HG03159 (cell line): ENCODE measurements around the gene ZKSCAN3.
"Not testable (repeated sequence)": the region's sequence is repeated elsewhere in the genome, so short reads cannot be mapped to it uniquely, and the experiment has no call there.

Experiments
- ATAC-seq: cut with Tn5 transposase; IDR thresholded peaks from one replicate; pipeline ENCODE4 v1.9.1; 2021; ENCODE audit warnings: mild to moderate bottlenecking, moderate library complexity; ENCODE audit not compliant: unreplicated experiment

Gene ZKSCAN3

DNA sequence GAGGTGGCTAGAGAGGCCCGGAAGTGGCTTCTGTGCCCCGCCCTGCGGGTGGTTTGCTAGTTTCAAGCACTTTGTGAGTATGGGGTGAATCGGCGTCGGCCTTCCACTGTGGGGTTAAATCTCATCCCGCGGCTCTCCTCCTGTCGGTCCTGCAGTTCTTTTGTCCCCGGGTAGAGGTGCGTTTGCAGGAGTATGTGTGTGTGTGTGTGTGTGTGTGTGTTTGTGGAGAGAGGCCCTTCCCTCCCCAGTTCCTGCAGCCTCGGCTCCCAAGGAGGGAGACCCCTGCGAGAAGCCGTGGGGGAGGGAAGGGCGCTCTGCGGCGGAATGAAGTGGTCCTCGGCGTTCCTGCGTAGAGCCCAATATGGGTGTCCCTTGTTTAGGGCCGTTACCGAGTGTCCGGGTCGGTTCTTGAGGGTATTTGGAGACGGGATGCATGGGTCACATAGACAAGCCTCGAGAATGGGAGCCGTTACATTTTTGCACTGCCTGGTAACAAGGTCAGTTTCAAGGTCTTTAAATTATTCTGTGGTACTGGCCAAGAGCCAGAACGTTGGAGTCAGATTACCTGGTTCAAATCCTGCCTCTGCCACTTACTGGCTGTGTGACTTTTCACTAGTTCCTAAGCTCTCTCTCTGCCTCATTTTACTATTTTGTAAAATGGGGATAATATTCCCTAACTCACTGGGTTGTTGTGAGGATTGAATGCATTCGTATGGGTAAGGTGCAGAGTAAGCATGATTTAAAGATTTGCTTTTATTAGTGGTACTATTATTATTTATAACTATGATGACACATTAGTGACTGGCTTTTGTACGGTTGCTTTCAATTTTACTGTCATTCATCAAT lies at the start of gene ZKSCAN3:
Gene ZKSCAN3 (plus strand): TSS at position 56 of the 846 bp plus-strand sequence. CDS start 9,640 bp downstream, outside the sequence.
- ATAC-seq = peak; percentile 96

DNA sequence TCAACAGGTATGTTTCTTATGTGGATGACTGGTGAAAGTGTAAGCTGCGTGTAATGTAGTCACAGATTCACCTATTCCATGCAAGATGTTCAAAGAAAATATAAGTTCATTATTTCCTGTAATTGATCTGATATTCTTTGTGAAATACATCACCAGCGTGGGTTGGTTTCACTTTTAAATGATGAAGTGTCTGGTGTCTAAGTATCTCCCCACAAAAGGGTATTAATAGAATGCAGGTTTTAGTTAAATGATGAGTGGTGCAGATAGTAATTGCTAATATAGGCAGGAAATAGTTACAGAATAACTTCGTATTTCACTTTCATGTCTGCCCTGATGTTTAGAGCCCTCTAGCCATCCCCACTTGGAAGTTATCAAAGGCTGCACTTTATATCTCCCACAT lies 46.2 kb upstream of the ZKSCAN3 start:
- ATAC-seq = peak; percentile 86

DNA sequence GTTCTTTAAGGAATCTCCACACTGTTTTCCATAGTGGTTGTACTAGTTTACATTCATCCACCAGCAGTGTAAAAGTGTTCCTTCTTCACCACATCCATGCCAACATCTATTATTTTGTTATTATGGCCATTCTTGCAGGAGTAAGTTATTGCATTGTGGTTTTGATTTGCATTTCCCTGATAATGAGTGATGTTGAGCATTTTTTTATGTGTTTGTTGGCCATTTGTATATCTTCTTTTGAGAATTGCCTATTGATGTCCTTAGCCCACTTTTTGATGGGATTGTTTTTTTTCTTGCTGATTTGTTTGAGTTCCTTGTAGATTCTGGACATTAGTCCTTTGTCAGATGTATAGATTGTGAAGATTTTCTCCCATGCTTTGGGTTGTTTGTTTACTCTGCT lies 43.4 kb upstream of the ZKSCAN3 start:
- ATAC-seq = not testable (repeated sequence)

DNA sequence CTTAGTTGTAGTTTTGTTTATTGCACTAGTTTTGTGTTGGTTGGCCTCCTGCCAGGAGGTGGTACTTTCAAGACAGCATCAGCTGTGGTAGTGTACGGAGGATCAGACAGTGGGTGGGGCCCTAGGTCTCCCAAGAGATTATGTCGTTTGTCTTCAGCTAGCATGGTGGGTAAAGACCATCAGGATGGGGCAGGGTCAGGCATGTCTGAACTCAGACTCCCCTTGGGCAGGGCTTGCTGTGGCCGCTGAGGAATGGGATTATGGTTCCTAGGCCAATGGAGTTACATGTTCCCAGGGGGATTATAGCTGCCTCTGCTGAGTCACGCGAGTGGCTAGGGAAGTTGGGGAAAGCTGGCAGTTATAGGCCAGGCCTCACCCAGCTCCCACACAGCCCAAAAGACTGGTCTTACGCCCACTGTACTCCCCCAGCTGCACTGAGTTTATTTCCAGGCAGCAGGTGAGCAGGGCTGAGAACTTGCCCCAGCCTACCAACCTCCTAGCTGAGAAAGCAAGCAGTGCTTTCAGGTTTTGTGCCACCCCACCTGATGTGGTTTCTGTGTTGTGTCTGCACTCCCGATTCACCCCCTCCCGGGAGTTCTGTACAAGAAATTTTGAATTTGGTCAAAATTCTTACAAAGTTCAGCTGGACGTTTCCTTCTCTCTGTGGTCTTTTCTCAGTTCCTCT lies 38.5 kb upstream of the ZKSCAN3 start:
- no peak for ATAC-seq

GRCh38 chr6:28312939-28313338 lies 36.8 kb upstream of the ZKSCAN3 start:
- ATAC-seq = no peak

GRCh38 chr6:28315628-28316027 lies 34.1 kb upstream of the ZKSCAN3 start:
- no peak for ATAC-seq

DNA sequence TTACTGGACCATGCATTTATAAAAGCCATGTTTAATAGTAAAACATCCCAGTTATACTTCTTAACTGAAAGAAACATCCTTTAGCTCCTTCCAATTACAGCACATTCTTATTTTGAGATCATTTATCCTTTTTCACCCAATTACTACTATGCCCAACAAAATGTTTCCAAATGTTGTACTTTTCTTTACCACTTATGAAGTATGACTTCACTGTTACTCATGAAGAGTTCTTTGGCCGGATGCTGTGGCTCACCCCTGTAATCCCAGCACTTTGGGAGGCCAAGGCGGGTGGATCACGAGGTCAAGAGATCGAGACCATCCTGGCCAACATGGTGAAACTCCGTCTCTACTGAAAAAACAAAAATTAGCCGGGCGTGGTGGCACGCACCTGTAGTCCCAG lies 31.9 kb upstream of the ZKSCAN3 start:
- not testable (repeated sequence) for ATAC-seq

DNA sequence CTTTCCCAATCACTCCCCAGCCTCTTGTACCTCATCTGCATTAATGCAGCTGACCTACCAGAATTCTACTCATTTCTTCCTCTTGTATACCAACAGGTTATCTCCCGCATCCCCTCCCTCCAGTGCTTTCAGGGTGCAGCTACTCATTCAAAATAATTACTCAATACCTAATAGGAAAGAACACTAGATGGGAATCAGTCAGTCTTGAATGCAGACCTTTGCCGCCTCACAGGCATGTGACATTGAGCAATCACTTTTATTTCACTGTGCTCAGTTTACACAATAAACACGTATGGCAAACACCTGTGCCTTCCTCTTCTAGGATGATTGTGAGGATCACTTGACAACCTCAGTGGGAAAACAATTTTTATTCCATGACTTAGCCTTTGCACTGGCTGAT lies 27.1 kb upstream of the ZKSCAN3 start:
- ATAC-seq = no peak

DNA sequence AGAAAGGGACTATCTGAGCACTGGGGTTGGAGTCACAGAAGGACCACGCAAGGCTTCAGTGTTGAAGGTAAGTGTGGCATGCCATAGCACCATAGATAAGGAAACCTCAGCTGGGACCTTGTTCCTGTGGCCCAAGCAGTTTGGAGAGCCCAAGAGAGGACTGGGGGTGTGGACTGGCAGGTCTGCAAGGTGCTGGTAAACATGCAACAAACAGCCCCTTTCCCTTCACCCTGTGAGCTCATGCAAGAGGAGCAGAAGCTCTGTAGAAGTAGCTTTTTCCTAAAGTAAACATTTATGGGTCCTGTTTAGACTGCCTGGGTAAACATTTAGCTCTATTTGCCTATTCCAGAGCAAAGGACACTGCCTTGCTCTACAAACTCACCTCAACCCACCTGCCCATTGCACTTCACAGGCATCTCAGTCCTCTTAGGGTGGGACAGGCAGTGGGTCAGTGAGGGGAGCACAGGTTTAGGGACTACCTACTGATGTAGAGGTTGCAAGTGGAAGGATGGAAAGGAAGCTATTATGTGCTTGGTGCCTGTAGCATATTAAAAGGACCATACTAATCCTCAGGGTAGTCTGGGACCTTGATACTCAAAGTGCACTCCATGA lies 25.8 kb upstream of the ZKSCAN3 start:
- no peak for ATAC-seq

DNA sequence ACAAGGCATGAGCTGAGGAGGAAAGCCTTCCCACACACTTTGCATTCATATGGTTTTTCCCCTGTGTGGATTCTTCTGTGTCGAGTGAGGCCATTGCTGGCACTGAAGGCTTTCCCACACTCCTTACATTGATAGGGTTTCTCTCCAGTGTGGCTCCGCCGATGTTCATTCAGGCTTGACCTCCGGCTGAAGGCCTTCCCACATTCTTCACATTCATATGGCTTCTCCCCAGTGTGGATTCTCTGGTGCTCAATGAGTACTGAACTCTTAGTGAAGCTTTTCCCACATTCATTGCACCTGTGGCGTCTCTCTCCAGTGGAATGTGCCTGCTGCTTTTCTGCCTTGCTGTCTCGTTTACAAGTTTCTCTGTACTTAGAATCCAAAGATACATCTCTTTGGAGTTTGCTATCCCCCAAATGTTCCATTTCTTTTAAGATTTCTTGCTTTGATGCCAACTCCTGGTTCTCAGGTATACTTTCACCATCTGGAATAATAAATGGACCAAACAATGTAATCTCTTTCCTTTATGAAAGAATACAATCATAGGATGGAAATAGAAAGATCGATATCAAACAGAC lies 23.3 kb upstream of the ZKSCAN3 start:
- no peak for ATAC-seq

GRCh38 chr6:28330041-28330440 lies 19.7 kb upstream of the ZKSCAN3 start:
- ATAC-seq = no peak

DNA sequence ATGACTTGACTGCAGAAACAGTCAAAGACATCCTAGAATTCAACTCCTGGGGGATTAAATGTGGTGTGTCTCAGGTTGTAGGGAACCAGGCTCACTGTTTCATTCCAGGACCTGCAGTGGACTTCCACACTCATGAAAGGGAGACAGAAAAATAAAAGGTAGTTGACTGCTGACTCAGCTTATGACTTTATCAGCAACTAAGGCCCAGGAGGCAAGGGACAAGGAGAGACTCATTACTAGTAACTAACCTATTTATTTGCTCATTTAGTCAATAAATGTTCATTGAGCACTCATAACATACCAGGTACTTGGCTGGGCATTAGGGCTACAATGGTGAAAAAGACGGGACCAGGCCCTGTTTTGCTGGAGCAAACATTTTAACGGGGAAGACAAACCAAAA lies 16.7 kb upstream of the ZKSCAN3 start:
- ATAC-seq = no peak

- ATAC-seq = no peak
Measured at GRCh38 chr6:28333599-28334018, 16.1 kb upstream of the ZKSCAN3 start.

DNA sequence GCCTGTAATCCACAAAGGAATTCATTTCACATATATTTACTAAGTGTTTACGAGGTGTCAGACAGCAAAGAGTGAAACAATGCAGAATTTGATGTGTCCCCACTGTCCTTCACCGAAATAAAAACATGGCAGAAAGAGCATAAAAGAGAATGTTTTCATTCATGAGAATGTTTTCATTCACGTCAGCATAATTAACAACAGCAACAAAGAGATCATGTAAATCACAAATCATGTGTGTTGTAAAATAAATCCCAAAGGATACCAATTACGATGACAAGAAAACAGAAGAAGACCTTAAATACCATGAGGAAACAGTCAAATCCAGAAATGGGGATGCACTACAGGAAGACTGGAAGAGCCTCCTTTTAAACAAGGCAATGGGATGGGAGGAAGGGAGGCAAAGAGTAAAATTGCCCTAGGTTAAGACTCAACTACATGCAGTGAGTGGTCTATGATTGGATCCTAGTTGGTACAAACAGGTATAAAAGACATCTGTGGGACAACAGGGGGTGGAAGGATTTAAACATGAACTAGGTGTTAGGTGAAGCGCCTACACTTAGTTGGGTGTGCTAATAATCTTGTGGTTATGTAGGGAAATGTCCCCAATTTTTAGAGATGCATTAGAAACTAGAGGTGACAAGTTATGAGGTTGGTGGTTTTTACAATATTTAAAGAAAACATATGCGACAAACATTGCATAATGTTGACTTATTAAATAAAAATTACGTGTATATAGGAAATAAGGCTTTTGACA lies 15.3 kb upstream of the ZKSCAN3 start:
- ATAC-seq = no peak

GRCh38 chr6:28335040-28335563 lies 14.6 kb upstream of the ZKSCAN3 start:
- ATAC-seq = no peak

DNA sequence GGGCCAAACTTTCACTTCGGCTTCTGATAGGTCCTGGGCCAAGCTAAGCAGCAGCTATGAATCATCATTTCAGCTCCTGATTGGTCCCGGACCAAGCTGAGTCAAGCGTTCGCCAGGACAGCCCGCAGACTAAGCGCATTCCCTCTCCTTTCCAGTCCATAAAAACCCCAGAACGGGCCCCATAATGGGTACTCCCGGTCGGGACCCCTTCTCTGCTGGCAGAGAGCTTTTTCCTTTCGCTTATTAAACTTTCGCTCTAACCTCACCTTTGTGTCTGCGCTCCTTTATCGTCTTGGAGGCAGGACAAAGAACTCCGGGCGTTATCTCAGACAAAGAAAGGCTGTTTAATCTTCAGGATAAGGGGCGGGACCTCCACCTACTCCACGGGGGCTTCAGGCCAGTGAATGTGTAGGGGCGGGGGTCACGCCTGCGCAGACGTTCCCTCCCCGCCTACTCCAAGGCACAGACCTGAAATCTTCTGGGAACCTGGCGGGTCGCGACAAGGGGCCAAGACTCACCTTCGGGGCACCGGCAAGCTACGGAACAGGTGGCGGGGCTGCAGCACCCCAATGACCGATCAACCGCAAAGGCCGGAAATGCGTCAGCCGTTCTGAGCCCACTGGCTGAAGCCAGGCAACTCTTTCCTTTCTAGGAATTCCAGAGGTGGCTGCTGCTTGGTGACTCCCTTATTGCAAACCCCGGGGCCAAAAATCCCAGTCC lies 14.0 kb upstream of the ZKSCAN3 start, which contains the start of gene ZSCAN31:
Gene ZSCAN31 (minus strand): TSS at position 585 of the 720 bp plus-strand sequence. CDS start 6,465 bp downstream, outside the sequence.
- peak; percentile 87 for ATAC-seq

GRCh38 chr6:28336284-28337120 lies 13.2 kb upstream of the ZKSCAN3 start:
- peak; percentile 35 for ATAC-seq

- ATAC-seq = no peak
Measured at GRCh38 chr6:28337121-28337520, 12.6 kb upstream of the ZKSCAN3 start.
